Right lobe of liver (tissue), 4 donors: ENCODE measurements around the gene LRRC10B.

Source experiments
- CTCF ChIP-seq, 4 donors: fragments of 200-600 bp in 3 of 4; fragments of 450-650 bp in 1 of 4; IDR thresholded peaks; one replicate each; pipeline versions ENCODE4 v1.5.1 to v1.8.0; 2016 to 2022; ENCODE audit warnings: antibody characterized with exemption in 4 of 4, mild to moderate bottlenecking in 2 of 4
- POLR2A ChIP-seq: fragments of 450-650 bp; IDR thresholded peaks from one replicate; pipeline ENCODE4 v1.6.1; 2017; ENCODE audit warnings: antibody characterized with exemption, mild to moderate bottlenecking
- donor health status: DM: no; HTN: no; CAD: no.
- donor health status: DM: no; HTN: no; CAD: no.
- donor health status: DM: no; HTN: yes; CAD: no.

- no peak for TF ChIP-seq POLR2A
- no peak for TF ChIP-seq CTCF (IDR thresholded peaks at IDR 0.05)
These were observed 48.1 kb downstream of the LRRC10B start for GRCh38 chr11:61556621-61557020.
